Mesothelial cell of epicardium (in vitro differentiated cells): ENCODE data around the gene GLCE. TPM values are rescaled to one million over a fixed set of nuclear protein-coding genes. Genes with fewer than 3 reads are reported as not detected.

Experiments used
- DNase-seq, 2 experiments: peaks; one replicate each; pipeline ENCODE4 v3.0.0; 2021; ENCODE audit warnings: low spot score in 2 of 2; ENCODE audit not compliant: unreplicated experiment in 2 of 2
- H3K27ac Mint-ChIP-seq: 2 replicates; pipeline ENCODE4 v1.8.0; 2021; ENCODE audit warnings: mixed read lengths
- H3K27me3 Mint-ChIP-seq: 2 replicates; pipeline ENCODE4 v1.8.0; 2021; ENCODE audit warnings: low read depth, mixed read lengths
- H3K36me3 Mint-ChIP-seq: 2 replicates; pipeline ENCODE4 v1.8.0; 2021; ENCODE audit warnings: mixed read lengths
- H3K4me1 Mint-ChIP-seq: 2 replicates; pipeline ENCODE4 v1.8.0; 2021; ENCODE audit warnings: mixed read lengths
- H3K4me3 Mint-ChIP-seq: 2 replicates; pipeline ENCODE4 v1.8.0; 2021; ENCODE audit warnings: mild to moderate bottlenecking, moderate library complexity, mixed read lengths
- H3K9me3 Mint-ChIP-seq: 2 replicates; pipeline ENCODE4 v1.8.0; 2021; ENCODE audit warnings: mixed read lengths
- total RNA-seq: library from RNA; stranded (reverse); gene quantifications from 3 replicates; pipeline ENCODE4 v1.2.1, GENCODE V29; 2021
- TF ChIP-seq, protein P1 (sequence below): fragments of 200-600 bp; sonication (generic); IDR thresholded peaks from one replicate; pipeline ENCODE4 v1.5.0; 2021; ENCODE audit warnings: antibody characterized with exemption; ENCODE audit not compliant: unreplicated experiment

The GLCE gene
- total RNA-seq, result 19.6 to 22.0 TPM (median 19.7 TPM) in 3 replicates

DNA sequence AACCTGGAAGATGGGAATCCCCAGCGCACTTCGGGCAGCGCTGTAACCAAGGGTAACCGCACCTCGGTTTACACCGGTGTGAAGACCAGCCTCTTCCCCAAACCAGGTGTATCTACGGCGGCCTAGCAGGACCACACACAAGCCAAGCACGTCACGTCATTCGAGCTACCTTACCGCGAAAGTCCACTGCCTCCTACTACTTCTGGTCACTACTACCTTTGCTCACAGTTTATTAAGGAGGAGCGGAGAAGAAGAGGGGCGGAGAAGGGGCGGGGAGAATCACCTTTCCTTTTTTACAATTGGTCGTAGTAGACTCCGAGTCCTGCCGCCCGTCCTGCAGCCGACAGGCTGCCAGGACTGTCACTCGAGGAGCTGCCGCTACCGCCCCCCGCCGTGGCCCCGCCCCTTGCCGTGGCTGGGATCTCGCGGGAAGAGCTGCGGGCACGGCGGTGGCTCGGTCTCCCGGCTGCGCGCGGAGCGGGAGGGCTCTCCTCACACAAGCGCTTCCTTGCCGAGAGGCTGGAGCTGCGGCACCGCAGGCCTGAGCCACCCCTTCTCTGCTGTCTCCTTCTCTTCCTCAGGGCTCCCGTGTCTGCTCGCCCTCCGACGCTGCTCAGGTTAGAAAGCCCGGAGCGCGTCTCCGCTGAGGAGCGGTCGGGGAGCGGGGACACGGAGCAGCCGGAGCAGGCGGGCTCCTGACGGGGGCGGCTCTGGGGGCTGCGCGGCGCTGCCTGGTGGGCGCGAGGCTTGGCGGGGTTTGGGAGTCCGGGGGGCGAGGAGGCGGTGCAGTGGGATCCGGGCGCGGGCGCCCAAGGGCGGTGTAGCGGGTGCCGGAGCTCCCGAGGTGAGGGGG, at the start of gene GLCE:
GLCE (plus strand) TSS at position 495 of the 853 bp plus-strand sequence. CDS start 95,172 bp downstream, outside the sequence.
- Mint-ChIP-seq H3K4me3 (peak within 1 kb of the TSS; percentile 95), H3K9me3 (no peaks in the 10 kb centered on the region), H3K4me1 (peaks cover 28% of the 10 kb centered on the region), H3K27ac (peak within 1 kb of the TSS; percentile 97), H3K27me3 (no peaks in the 10 kb centered on the region), H3K36me3 (no peaks in the 10 kb centered on the region)
- peak; percentile 97 to 98 for DNase-seq
- TF ChIP-seq, protein P1, sequence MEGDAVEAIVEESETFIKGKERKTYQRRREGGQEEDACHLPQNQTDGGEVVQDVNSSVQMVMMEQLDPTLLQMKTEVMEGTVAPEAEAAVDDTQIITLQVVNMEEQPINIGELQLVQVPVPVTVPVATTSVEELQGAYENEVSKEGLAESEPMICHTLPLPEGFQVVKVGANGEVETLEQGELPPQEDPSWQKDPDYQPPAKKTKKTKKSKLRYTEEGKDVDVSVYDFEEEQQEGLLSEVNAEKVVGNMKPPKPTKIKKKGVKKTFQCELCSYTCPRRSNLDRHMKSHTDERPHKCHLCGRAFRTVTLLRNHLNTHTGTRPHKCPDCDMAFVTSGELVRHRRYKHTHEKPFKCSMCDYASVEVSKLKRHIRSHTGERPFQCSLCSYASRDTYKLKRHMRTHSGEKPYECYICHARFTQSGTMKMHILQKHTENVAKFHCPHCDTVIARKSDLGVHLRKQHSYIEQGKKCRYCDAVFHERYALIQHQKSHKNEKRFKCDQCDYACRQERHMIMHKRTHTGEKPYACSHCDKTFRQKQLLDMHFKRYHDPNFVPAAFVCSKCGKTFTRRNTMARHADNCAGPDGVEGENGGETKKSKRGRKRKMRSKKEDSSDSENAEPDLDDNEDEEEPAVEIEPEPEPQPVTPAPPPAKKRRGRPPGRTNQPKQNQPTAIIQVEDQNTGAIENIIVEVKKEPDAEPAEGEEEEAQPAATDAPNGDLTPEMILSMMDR, result no peak

DNA sequence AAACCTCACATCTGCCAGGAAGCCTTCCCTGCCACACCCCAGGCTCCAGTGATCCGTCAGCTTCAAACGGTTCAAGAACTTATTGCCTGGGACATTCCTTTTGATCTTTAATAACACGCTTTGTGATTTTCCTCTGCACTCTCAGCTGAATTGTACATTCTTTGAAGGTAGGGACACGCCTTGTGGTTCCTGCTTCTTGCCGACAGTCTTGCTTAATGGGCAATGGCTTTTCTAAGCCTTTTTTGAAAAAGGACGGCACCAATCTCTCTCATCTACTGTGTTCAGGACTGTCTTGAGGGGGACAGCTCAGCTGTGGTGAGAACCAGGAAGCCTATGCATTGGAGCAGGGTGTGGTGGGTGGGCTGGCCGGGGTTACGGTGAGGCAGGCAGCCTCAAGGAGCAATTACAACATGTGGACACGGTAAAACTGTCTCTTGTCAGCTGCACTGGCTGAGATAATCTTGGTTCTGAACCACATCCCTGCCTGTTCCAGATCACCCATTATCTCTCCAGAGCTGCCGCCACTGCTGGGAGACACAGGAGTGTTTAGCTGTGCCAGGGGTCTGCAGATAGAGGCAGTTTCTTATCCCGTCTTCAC, 46.0 kb upstream of the GLCE start:
- Mint-ChIP-seq H3K27ac (no peak overlapping the region), H3K4me3 (no peak overlapping the region), H3K9me3 (no peaks in the 10 kb centered on the region), H3K27me3 (peaks cover 18% of the 10 kb centered on the region), H3K4me1 (peaks cover 31% of the 10 kb centered on the region), H3K36me3 (no peaks in the 10 kb centered on the region)
- DNase-seq, result no peak
- TF ChIP-seq, protein P1, result no peak

DNA sequence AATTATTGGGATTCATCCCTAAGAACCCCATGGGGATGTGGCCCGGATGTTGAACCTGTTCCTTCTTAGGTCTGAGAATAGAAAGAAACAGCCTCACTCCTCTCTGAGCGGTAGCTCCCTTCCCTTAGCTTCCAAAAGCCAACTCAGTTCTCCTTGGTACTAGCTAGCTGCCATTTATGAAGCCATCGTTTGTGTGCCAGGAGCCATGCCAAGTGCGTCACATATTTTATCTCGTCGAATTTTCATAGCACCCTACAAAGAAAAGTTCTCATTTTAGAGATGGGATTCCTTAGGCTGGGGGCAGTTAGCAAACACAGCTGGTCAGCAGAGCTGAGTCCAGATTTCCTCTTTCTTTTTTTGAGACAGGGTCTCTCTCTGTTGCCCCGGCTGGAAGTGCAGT, 45.4 kb upstream of the GLCE start:
- TF ChIP-seq, protein P1, result no peak
- H3K9me3 Mint-ChIP-seq, result no peaks in the 10 kb centered on the region
- peaks cover 18% of the 10 kb centered on the region for H3K27me3 Mint-ChIP-seq
- H3K4me3 Mint-ChIP-seq, result no peak overlapping the region
- peaks cover 36% of the 10 kb centered on the region for H3K4me1 Mint-ChIP-seq
- no peak for DNase-seq
- H3K27ac Mint-ChIP-seq, result no peak overlapping the region
- H3K36me3 Mint-ChIP-seq, result no peaks in the 10 kb centered on the region

DNA sequence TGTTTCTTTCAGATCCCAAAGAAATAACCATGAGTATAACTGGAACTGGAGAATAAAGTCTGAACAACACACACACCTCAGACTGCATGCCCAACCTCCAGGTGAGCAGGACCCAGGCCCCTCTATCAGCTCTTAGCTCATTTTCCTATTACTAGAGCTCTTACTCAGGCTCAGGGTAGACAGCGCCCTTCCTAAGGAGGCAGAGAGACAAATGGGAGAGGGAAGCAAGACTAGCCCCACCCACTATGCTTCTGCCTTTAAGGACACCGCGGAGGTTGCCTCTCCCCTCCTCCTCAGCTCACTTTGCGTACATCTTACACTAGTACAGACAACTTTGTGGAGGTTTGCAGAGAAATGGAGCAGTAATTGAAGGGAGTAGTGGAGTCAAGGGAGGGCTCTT, 44.0 kb upstream of the GLCE start:
- Mint-ChIP-seq H3K36me3 (no peaks in the 10 kb centered on the region), H3K4me1 (peaks cover 36% of the 10 kb centered on the region), H3K4me3 (no peak overlapping the region), H3K27me3 (peaks cover 18% of the 10 kb centered on the region), H3K27ac (no peak overlapping the region), H3K9me3 (no peaks in the 10 kb centered on the region)
- no peak for DNase-seq
- TF ChIP-seq, protein P1, result no peak

DNA sequence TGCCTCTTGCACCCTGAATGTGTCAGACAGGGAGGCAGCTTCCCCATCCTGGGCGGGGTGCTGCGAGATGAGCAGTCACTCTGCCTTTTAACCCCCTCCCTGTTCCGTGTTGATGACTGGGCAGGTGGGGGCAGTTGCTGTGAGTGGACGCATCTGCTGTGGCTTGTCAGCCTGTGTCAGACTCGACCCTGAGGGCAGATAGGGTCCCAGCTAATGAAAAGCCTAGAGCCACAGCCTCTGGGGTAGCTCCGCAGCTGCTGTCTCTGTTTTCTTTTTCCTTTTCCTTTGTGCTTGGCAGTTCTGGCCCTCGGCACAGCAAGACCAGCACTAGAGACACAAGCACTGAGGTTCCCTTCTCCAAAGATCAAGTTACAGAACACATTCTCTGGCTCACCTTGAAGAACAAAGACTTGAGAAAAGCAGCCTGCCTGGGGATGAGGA, 43.0 kb upstream of the GLCE start:
- Mint-ChIP-seq H3K4me1 (peaks cover 36% of the 10 kb centered on the region), H3K9me3 (no peaks in the 10 kb centered on the region), H3K27me3 (peaks cover 18% of the 10 kb centered on the region), H3K27ac (peak overlapping the region; percentile 14), H3K36me3 (no peaks in the 10 kb centered on the region), H3K4me3 (no peak overlapping the region)
- DNase-seq, result no peak
- TF ChIP-seq, protein P1, result no peak
